DMS 273 (cell line): ENCODE results near the gene C19orf12.
A peak's percentile ranks its signal among the peaks of the same experiment; 100 is the strongest.

Experiments
- DNase-seq: peaks from one replicate; lab custom pipeline; 2025; ENCODE audit not compliant: unreplicated experiment; lab: John Stamatoyannopoulos, UW

C19orf12 gene

DNA sequence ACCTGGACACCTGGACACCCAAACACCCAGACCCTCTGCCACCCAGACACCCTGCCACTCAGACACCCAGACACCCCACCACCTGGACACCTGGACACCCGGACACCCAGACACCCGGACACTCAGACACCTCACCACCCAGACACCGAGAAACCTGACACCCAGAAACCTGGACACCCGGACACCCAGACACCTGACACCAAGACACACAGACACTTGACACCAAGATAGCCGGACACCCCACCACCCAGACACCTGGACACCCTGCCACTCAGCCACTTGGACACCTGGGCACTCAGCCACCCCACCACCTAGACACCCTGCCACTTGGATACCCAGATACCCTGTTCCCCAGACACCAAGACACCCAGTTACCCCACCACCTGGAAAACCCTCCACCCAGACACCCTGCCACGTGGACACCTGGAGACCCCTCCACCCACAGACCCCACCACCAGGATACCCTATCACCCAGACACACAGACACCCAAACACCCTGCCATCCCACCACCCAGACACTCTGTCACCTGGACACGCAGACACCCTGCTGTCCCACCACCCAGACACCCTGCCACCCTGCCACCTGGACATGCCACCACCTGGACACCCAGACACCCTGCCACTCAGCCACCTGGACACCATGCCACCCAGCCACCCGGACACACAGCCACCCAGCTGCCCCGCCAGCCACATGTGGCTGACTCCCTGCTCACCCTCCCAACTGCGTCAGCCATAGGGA is 17.4 kb downstream of the C19orf12 start:
- no peak for DNase-seq

GRCh38 chr19:29696565-29696846 is 18.6 kb downstream of the C19orf12 start:
- no peak for DNase-seq

DNA sequence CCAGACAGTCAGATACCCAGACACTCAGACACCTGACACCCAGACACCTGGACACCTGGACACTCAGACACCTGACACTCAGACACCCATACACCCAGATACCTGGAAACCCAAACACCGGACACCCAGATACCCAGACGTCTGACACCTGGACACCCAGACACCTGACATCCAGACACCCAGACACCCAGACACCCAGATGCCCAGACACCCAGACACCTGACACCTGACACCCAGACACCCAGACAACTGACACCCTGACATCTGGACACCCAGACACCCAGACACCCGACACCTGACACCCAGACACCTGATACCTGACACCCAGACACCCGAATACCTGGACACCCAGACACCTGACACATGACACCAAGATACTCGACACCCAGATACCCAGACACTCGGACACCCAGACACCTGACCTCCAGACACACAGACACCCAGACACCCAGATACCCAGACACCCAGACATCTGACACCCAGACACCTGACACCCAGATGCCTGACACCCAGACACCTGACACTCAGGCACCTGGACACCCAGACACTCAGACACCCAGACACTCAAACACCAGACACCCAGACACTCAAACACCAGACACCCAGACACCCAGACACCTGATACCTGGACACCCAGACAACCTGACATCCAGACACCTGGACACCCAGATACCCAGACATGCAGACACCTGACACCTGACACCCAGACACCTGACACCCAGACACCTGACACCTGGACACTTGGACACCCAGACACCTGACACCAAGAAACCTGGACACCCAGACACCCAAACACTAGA is 19.1 kb downstream of the C19orf12 start:
- DNase-seq = no peak

- DNase-seq = peak; percentile 89
Observed at GRCh38 chr19:29694669-29695627, 20.1 kb downstream of the C19orf12 start.

DNA sequence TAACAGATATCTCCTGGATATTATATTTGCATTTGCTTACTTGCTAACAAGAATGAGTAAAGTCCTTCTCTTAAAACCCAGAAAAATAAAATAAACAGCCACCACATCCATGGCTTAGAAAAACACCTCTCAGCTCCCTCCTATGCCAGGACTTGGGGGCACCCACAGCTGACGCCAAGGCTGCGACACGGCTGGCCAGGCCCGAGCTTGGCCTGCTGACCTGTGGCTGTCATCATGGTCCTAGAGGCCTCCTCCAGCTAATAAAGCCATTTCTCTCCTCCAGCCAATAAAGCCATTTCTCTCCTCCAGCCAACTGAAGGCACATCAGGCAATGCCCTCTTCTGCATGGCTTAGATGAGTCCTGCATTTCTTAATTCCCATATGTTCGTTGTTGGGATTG is 20.9 kb downstream of the C19orf12 start:
- DNase-seq = no peak

- DNase-seq = peak; percentile 81
Observed at GRCh38 chr19:29690842-29691241, 24.2 kb downstream of the C19orf12 start.

- peak; percentile 41 for DNase-seq
Observed at GRCh38 chr19:29687897-29688728, 26.9 kb downstream of the C19orf12 start.

- DNase-seq = peak; percentile 50
Observed at GRCh38 chr19:29687244-29687896, 27.7 kb downstream of the C19orf12 start.

- DNase-seq = no peak
Observed at GRCh38 chr19:29686285-29686805, 28.7 kb downstream of the C19orf12 start.

DNA sequence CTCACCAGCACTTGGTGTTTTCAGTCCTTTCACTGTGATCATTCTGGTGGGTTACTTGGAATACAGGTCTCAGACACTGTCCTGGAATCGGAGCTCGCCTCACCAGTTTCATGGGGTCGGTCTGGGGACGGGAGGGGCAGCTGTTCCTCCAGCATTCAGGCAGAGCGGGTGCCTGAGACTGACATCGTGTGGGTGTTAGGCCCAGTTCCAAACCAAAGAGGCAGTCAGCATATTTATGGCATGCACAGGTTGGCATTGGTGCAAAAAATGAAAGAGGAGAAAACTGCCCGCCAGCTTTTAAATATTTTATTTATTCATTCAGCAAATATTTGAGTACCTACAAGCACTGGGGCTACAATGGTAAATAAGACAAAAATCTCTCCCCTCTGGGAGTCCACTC is 29.7 kb downstream of the C19orf12 start:
- no peak for DNase-seq

- DNase-seq = no peak
Observed at GRCh38 chr19:29683009-29683408, 32.1 kb downstream of the C19orf12 start.

DNA sequence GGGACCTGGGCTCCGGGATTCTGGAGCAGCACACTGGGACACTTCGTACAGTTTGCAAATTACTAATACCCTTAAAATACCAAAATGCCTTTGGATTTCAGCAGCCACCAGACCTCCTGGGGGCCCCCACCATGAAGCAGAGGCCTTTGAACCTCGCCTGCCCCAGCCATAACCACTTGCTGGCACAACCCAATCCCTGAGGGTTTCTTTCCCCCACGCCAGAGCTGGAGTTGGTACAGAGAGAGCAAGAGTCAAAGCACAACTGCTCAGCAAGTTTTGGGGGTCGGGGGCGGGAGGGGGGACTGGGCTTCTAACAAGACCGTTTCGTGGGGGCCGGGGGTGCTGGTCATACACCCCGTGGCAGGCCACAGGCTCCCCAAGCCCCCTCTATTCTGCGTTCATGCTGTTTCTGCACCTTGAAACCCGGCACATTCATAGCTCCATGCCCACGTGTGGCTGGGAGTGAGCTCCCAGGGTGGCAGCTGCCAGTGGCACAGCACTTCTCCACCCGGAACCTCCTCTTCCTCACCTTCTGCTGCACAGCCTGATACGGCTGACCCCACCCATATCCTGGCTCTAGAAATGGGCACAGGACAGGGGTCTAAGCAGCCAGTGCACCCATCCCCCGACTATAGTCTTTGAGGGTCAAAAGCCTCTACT is 32.7 kb downstream of the C19orf12 start:
- no peak for DNase-seq

- DNase-seq = no peak
Observed at GRCh38 chr19:29681422-29682235, 33.4 kb downstream of the C19orf12 start.

DNA sequence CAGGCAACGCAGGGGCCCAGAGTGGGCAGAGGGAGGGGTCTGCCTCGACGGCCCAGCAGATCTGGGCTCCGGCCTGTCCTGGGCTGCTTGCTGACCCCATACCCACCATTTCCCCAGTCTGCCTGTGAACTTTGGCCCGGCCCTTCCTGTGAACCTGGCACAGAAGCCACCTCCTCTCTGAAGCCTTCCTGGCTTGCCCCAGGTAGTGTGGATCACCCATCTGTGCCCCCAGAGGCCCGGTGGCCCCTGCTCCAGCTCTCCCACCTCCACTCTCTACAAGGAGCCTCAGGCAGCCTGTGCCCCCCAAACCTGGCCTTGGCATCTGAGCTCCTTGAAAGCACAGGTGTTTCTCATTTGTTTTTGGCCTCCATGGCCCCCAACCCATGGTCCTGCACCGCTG is 34.1 kb downstream of the C19orf12 start:
- DNase-seq = no peak

GRCh38 chr19:29680447-29680846 is 34.6 kb downstream of the C19orf12 start:
- no peak for DNase-seq

DNA sequence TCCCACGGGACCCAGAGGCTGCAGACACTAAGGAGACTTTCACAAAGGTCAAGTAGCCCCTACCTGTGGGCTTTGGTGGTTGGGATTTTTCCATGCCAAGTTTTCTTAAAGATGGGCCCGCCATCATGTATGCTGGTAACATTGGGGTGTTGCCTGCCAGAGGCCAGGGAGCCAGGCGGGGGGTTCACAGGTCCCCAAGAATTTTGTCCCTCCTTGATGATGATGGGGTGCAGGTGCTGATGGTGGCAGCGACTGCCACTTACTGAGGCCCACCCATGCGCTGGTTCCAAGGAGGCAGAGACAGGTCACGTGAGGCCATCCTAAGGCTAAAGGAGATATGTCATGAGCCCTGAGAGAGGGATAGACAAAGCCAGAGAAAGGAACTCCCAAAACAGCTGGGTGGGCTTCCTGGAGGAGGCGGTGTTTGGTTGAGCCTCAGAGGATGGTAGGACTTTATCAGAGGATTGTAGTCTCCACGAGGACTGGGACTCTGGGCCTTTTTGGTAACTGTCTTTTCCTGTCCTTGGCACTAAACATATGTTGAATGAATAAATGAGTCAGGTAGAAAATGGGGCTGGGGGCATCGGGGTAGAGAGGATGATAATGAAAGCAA is 35.4 kb downstream of the C19orf12 start:
- DNase-seq = no peak

DNA sequence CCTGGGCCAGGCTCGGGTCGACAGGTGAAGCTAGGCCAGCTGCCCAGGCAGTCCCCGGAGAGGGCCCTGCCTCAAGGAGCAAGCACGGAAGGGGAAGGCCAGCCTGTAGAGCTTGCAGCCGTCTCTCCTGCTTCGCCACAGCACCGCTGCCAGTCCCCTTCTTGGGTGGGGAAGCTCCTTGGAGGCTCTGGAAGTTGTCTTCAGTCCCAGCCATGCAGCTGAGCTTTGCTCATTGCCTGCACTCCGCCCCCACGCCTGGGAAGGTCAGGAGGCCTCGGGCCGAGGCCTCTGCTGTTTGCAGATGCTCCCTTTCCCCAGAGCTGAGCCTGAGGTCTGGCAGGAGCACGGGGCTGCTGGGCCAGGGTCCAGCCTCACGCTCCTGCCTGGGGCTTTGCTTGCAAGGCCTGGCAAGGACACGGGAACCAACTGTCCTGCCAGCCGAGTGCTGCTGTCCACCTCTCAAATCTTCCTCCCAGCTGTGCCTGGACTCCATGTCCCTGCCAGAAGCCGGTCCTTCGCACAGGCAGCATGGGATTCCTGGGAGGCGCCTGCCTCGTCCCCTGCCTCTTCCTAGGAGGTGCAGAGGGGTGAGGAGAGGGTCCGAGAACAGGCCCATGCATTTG is 36.5 kb downstream of the C19orf12 start:
- DNase-seq = no peak
